GM03348 (cell line): ENCODE data around the gene RP2.

Source experiments
- DNase-seq: peaks from one replicate; pipeline ENCODE4 v3.0.0; 2012; ENCODE audit warnings: low spot score

RP2 gene

DNA sequence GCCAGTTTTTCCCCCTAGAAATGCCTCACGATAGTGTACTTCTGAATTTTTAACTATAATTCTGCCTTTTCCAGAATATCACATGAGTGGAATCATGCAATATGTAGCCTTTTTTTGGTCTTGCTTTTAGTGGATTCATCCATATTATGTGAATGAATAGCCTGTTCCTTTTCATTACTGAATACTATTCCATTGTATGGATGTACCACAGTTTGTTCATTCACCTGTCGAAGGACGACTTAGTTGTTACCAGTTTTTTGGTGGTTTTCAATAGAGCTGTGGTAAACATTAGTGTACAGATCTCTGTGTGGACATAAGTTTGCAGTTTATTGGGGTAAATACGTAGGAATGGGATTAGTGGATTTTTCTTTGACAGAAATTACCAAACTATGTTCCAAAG, 83.4 kb downstream of the RP2 start:
- DNase-seq, result no peak

DNA sequence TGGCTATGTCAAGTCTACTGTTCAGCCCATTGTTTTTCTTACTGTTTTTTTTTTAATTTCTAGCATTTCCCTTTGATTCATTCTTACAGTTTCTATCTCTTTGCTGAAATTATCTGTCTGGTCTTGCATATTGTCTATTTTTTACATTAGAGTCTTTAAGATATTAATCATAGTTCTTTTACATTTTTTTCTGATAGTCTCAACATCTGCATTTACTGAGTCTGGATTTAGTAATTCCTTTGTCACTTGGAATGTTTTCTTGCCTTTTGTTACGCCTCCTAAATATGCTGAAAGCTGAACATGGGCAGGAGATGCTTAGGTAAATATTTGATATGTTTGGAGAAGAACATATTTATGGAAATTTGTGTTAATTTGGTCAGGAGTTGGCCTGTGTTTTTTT, 85.8 kb downstream of the RP2 start:
- DNase-seq, result peak; percentile 11

DNA sequence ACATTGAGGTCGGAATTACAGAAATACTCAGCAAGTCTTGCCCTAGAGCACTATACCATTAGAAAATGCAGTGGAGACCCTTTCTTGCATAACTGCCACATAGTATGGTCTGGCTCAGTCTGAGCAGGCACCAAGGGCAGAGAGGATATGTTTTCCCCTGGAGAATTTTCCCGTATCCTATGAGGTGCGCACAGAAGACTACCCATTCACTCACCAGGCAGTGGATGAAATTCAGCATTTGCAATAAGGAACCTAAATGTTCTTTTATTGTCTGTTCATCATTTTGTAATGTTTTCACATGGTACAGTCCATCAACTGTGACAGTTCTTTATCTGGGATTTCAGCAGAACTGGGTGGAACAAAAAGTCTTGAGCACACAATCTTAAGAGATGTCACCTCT, 90.9 kb downstream of the RP2 start:
- no peak for DNase-seq

DNA sequence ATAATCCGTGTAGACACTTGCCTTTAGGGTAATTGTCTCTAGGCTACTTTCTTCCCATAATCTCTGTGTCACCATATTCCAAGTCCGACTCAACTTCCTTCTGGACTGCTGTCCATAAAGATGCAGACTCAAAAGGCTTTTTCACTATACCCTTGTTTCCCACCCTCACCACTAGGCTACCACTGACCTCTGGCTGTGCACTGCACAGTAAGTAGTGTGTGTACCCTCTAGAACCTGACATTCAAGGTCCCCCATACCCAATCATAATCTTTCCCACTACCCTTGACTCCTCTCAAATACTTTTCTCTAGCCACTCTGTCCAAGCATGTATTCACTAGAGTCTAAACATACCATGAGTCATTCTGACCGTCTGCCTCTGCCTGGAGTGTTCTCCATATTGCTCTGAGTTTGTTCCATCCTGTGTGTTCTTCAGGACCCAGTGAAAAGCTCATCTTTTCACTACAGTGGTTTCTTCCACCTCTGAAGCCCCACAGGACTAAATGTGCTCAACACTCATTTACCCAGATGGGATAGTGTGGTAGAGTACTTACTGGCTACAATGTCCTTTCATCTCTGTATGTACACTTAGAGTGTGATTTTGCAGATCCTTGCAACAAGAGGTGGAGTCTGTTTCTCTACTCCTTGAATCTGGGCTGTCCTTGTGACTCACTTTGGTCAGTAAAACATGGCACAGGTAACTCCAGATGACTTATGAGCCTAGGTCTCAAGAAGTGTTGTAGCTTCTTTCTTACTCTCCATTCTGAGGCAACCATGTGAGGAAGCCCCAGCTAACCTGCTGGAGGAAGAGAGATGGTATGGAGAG, 92.8 kb downstream of the RP2 start:
- DNase-seq, result peak; percentile 19
